CD14-positive monocyte (primary cell): ENCODE results near the gene PKP4. TPM values are rescaled to one million over a fixed set of nuclear protein-coding genes. Genes with fewer than 3 reads are reported as not detected.

Source experiments
- DNase-seq, 3 donors: peaks; one replicate each; pipeline ENCODE4 v3.0.0-alpha.2; 2011 to 2022
- H2AFZ ChIP-seq: 2 replicates; pipeline ENCODE4 v1.6.0; 2012; ENCODE audit warnings: mild to moderate bottlenecking, low read depth, low read length, inconsistent platforms; ENCODE audit not compliant: insufficient read depth, poor library complexity, severe bottlenecking
- H3K27ac ChIP-seq, 2 donors: 1 replicate in 1 of 2; 2 replicates in 1 of 2; pipeline ENCODE4 v1.5.1; 2012 to 2013; ENCODE audit warnings: low read length in 2 of 2, control low read depth in 1 of 2, inconsistent platforms in 1 of 2, low read depth in 1 of 2, mild to moderate bottlenecking in 1 of 2
- H3K27me3 ChIP-seq, 2 donors: one replicate each; pipeline versions ENCODE4 v1.6.0 to v1.6.1; 2011 to 2013; ENCODE audit warnings: low read length in 2 of 2; ENCODE audit not compliant: control insufficient read depth in 2 of 2, insufficient read depth in 2 of 2
- H3K36me3 ChIP-seq, 2 donors: replicated peaks in 1 of 2; 1 replicate in 1 of 2; 2 replicates in 1 of 2; pipeline versions ENCODE4 v1.5.1 to v1.6.1; 2012 to 2013; ENCODE audit warnings: low read length in 2 of 2, control low read depth in 1 of 2, inconsistent platforms in 1 of 2, mild to moderate bottlenecking in 1 of 2; ENCODE audit not compliant: insufficient read depth in 2 of 2, control insufficient read depth in 1 of 2
- H3K4me1 ChIP-seq, 2 donors: 1 replicate in 1 of 2; 2 replicates in 1 of 2; pipeline versions ENCODE4 v1.5.1 to v1.6.1; 2012 to 2013; ENCODE audit warnings: low read length in 2 of 2, control low read depth in 1 of 2, inconsistent platforms in 1 of 2, mild to moderate bottlenecking in 1 of 2, moderate library complexity in 1 of 2; ENCODE audit not compliant: insufficient read depth in 2 of 2, control insufficient read depth in 1 of 2
- H3K4me2 ChIP-seq: replicated peaks from 2 replicates; pipeline ENCODE3; 2012; ENCODE audit warnings: low read length, moderate library complexity, mild to moderate bottlenecking; ENCODE audit not compliant: poor library complexity, severe bottlenecking; ENCODE audit errors: extremely low read depth
- H3K4me3 ChIP-seq, 3 experiments: fragments of 200-600 bp in 1 of 3; sonication (generic) in 1 of 3; replicated peaks in 1 of 3; 1 replicate in 2 of 3; 2 replicates in 1 of 3; pipeline ENCODE4 v1.5.1; 2011 to 2013; ENCODE audit warnings: low read length in 3 of 3, mild to moderate bottlenecking in 3 of 3, control low read depth in 2 of 3, low read depth in 2 of 3, inconsistent platforms in 1 of 3, moderate library complexity in 1 of 3
- H3K79me2 ChIP-seq: 2 replicates; pipeline ENCODE4 v1.6.0; 2012; ENCODE audit warnings: mild to moderate bottlenecking, control low read depth, inconsistent platforms, low read length, moderate library complexity; ENCODE audit not compliant: insufficient read depth
- H3K9ac ChIP-seq: 2 replicates; pipeline ENCODE4 v1.6.0; 2017; ENCODE audit warnings: low read length, mild to moderate bottlenecking; ENCODE audit not compliant: insufficient read depth, poor library complexity, severe bottlenecking
- H3K9me3 ChIP-seq, 2 donors: replicated peaks in 1 of 2; 1 replicate in 1 of 2; 2 replicates in 1 of 2; pipeline versions ENCODE4 v1.5.1 to v1.6.1; 2012 to 2013; ENCODE audit warnings: low read length in 2 of 2, control low read depth in 1 of 2; ENCODE audit not compliant: control insufficient read depth in 1 of 2, insufficient read depth in 1 of 2
- H4K20me1 ChIP-seq: 2 replicates; pipeline ENCODE4 v1.6.0; 2012; ENCODE audit warnings: mild to moderate bottlenecking, low read length, control low read depth, moderate library complexity; ENCODE audit not compliant: insufficient read depth
- H3K27ac Mint-ChIP-seq, 7 donors: one replicate each; pipeline ENCODE4 v1.8.0; 2020; ENCODE audit warnings: mild to moderate bottlenecking in 7 of 7, mixed read lengths in 7 of 7, moderate library complexity in 6 of 7, inconsistent platforms in 2 of 7
- H3K27me3 Mint-ChIP-seq, 3 donors: one replicate each; pipeline ENCODE4 v1.8.0; 2021 to 2022; ENCODE audit warnings: low read depth in 3 of 3, mild to moderate bottlenecking in 3 of 3, mixed read lengths in 3 of 3, moderate library complexity in 3 of 3, inconsistent platforms in 1 of 3
- H3K36me3 Mint-ChIP-seq, 2 donors: one replicate each; pipeline ENCODE4 v1.8.0; 2020; ENCODE audit warnings: mixed read lengths in 2 of 2, inconsistent platforms in 1 of 2, mild to moderate bottlenecking in 1 of 2
- H3K4me1 Mint-ChIP-seq: one replicate; pipeline ENCODE4 v1.8.0; 2020; ENCODE audit warnings: mild to moderate bottlenecking, mixed read lengths
- H3K4me3 Mint-ChIP-seq, 2 donors: one replicate each; pipeline ENCODE4 v1.8.0; 2020; ENCODE audit warnings: mild to moderate bottlenecking in 2 of 2, mixed read lengths in 2 of 2, moderate library complexity in 1 of 2
- H3K9me3 Mint-ChIP-seq, 7 donors: one replicate each; pipeline ENCODE4 v1.8.0; 2020 to 2022; ENCODE audit warnings: mixed read lengths in 7 of 7, mild to moderate bottlenecking in 6 of 7, moderate library complexity in 6 of 7, inconsistent platforms in 2 of 7
- whole genome bisulfite sequencing: methylation state at CpG from one replicate; pipeline ENCODE4 v1.1.5; 2013; ENCODE audit warnings: missing lambda C conversion rate; ENCODE audit not compliant: insufficient coverage; 5-methylcytosine and 5-hydroxymethylcytosine counted together
- intact Hi-C, 2 donors: fragments of 100-400 bp; cut with micrococcal nuclease; formaldehyde crosslinking; loops; one replicate each; pipeline versions ENCODE4 v1.15.0 to v1.15.1; 2023
- polyA plus RNA-seq, 3 donors: library from polyadenylated mRNA; depleted of rRNA in 1 of 3; unstranded in 2 of 3; stranded (reverse) in 1 of 3; fragments of 300-500 nt in 2 of 3; fragments of >200 nt in 1 of 3; fragmentation: Illumina TruSeq in 2 of 3; gene quantifications; 1 replicate in 2 of 3; 2 replicates in 1 of 3; pipeline ENCODE4 v1.2.3, GENCODE V29; 2012 to 2021
- TF ChIP-seq, protein P1 (sequence below): fragments of 200-600 bp; IDR thresholded peaks from one replicate; pipeline ENCODE4 v1.8.0; 2022; ENCODE audit warnings: antibody characterized with exemption, mild to moderate bottlenecking

The PKP4 gene
- polyA plus RNA-seq, 3 donors, result 0.33 to 9.4 (median 0.73) TPM

DNA sequence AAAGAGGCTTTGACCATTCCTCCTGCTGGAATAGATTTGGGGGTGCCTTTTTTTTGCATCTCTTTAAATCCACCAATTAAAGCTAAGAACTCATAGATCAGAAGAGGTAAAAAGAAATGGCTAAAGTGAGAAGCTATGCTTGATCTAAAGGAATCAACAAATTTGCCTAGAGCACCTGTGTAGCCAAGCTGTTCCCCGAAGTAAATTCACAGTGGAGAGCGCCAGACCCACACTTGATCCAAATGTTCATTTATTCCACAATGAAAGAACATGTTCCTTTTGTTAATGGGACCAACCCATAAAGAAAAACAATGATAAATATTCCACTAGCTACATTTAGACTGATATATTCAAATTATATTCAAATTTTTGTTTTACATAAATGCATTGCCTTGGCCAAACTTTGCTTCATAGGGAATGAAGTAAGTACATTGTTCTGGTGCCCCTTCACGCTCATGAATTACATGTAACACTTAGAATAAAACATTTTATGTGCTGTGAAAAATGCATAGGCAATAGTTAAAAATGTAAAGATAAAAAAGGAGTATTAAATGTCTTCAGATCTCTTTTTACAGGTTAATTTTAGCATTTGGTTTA, 167.4 kb downstream of the PKP4 start:
- no peak overlapping the region for H3K27ac ChIP-seq
- no CpG with 5 or more reads among the region's 3 CpGs for WGBS
- no peak overlapping the region for H3K9ac ChIP-seq
- TF ChIP-seq, protein P1, sequence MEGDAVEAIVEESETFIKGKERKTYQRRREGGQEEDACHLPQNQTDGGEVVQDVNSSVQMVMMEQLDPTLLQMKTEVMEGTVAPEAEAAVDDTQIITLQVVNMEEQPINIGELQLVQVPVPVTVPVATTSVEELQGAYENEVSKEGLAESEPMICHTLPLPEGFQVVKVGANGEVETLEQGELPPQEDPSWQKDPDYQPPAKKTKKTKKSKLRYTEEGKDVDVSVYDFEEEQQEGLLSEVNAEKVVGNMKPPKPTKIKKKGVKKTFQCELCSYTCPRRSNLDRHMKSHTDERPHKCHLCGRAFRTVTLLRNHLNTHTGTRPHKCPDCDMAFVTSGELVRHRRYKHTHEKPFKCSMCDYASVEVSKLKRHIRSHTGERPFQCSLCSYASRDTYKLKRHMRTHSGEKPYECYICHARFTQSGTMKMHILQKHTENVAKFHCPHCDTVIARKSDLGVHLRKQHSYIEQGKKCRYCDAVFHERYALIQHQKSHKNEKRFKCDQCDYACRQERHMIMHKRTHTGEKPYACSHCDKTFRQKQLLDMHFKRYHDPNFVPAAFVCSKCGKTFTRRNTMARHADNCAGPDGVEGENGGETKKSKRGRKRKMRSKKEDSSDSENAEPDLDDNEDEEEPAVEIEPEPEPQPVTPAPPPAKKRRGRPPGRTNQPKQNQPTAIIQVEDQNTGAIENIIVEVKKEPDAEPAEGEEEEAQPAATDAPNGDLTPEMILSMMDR, result no peak
- H3K4me3 ChIP-seq, result no peak overlapping the region
- intact Hi-C loops, result no loop called here
- H3K9me3 Mint-ChIP-seq, result no peaks in the 10 kb centered on the region
- H3K4me2 ChIP-seq, result no peak overlapping the region
- H3K4me3 Mint-ChIP-seq, result no peak overlapping the region
- no peaks in the 10 kb centered on the region for H3K27me3 Mint-ChIP-seq
- H3K36me3 ChIP-seq, result peaks cover 6 to 46% of the 10 kb centered on the region in 2 donors
- H3K79me2 ChIP-seq, result no peaks in the 10 kb centered on the region
- H3K36me3 Mint-ChIP-seq, result peaks cover 32 to 33% of the 10 kb centered on the region in 2 donors
- H3K27me3 ChIP-seq, result no peaks in the 10 kb centered on the region
- H3K9me3 ChIP-seq, result no peaks in the 10 kb centered on the region
- no peaks in the 10 kb centered on the region for H3K4me1 Mint-ChIP-seq
- DNase-seq, result no peak
- no peak overlapping the region for H3K27ac Mint-ChIP-seq
- H4K20me1 ChIP-seq, result no peaks in the 10 kb centered on the region
- H3K4me1 ChIP-seq, result no peaks in the 10 kb centered on the region
- no peak overlapping the region for H2AFZ ChIP-seq

GRCh38 chr2:158624961-158625360, 168.2 kb downstream of the PKP4 start:
- Mint-ChIP-seq H3K36me3 (peaks cover 33 to 37% of the 10 kb centered on the region in 2 donors), H3K4me1 (no peaks in the 10 kb centered on the region), H3K9me3 (no peaks in the 10 kb centered on the region), H3K27ac (no peak overlapping the region), H3K4me3 (no peak overlapping the region), H3K27me3 (no peaks in the 10 kb centered on the region)
- TF ChIP-seq, protein P1, result no peak
- no peak overlapping the region for H3K27ac ChIP-seq
- no peak for DNase-seq
- intact Hi-C loops, result no loop called here
- no peak overlapping the region for H2AFZ ChIP-seq
- no peaks in the 10 kb centered on the region for H4K20me1 ChIP-seq
- no peaks in the 10 kb centered on the region for H3K27me3 ChIP-seq
- H3K4me2 ChIP-seq, result no peak overlapping the region
- H3K9ac ChIP-seq, result no peak overlapping the region
- no peaks in the 10 kb centered on the region for H3K79me2 ChIP-seq
- no peaks in the 10 kb centered on the region for H3K9me3 ChIP-seq
- no peaks in the 10 kb centered on the region for H3K4me1 ChIP-seq
- peaks cover 6 to 46% of the 10 kb centered on the region in 2 donors for H3K36me3 ChIP-seq
- WGBS, result 97% methylated on average over 16 of the region's 19 CpGs
- no peak overlapping the region for H3K4me3 ChIP-seq
